CD14-positive monocyte (primary cell): ENCODE measurements around the gene KCNE4. TPM values are rescaled to one million over a fixed set of nuclear protein-coding genes. Genes with fewer than 3 reads are reported as not detected.

Experiments
- DNase-seq, 3 donors: peaks; one replicate each; pipeline ENCODE4 v3.0.0-alpha.2; 2011 to 2022
- H2AFZ ChIP-seq: 2 replicates; pipeline ENCODE4 v1.6.0; 2012; ENCODE audit warnings: mild to moderate bottlenecking, low read depth, low read length, inconsistent platforms; ENCODE audit not compliant: insufficient read depth, poor library complexity, severe bottlenecking
- H3K27ac ChIP-seq, 2 donors: 1 replicate in 1 of 2; 2 replicates in 1 of 2; pipeline ENCODE4 v1.5.1; 2012 to 2013; ENCODE audit warnings: low read length in 2 of 2, control low read depth in 1 of 2, inconsistent platforms in 1 of 2, low read depth in 1 of 2, mild to moderate bottlenecking in 1 of 2
- H3K27me3 ChIP-seq, 2 donors: one replicate each; pipeline versions ENCODE4 v1.6.0 to v1.6.1; 2011 to 2013; ENCODE audit warnings: low read length in 2 of 2; ENCODE audit not compliant: control insufficient read depth in 2 of 2, insufficient read depth in 2 of 2
- H3K36me3 ChIP-seq, 2 donors: replicated peaks in 1 of 2; 1 replicate in 1 of 2; 2 replicates in 1 of 2; pipeline versions ENCODE4 v1.5.1 to v1.6.1; 2012 to 2013; ENCODE audit warnings: low read length in 2 of 2, control low read depth in 1 of 2, inconsistent platforms in 1 of 2, mild to moderate bottlenecking in 1 of 2; ENCODE audit not compliant: insufficient read depth in 2 of 2, control insufficient read depth in 1 of 2
- H3K4me1 ChIP-seq, 2 donors: 1 replicate in 1 of 2; 2 replicates in 1 of 2; pipeline versions ENCODE4 v1.5.1 to v1.6.1; 2012 to 2013; ENCODE audit warnings: low read length in 2 of 2, control low read depth in 1 of 2, inconsistent platforms in 1 of 2, mild to moderate bottlenecking in 1 of 2, moderate library complexity in 1 of 2; ENCODE audit not compliant: insufficient read depth in 2 of 2, control insufficient read depth in 1 of 2
- H3K4me2 ChIP-seq: replicated peaks from 2 replicates; pipeline ENCODE3; 2012; ENCODE audit warnings: low read length, moderate library complexity, mild to moderate bottlenecking; ENCODE audit not compliant: poor library complexity, severe bottlenecking; ENCODE audit errors: extremely low read depth
- H3K4me3 ChIP-seq, 3 experiments: fragments of 200-600 bp in 1 of 3; sonication (generic) in 1 of 3; replicated peaks in 1 of 3; 1 replicate in 2 of 3; 2 replicates in 1 of 3; pipeline ENCODE4 v1.5.1; 2011 to 2013; ENCODE audit warnings: low read length in 3 of 3, mild to moderate bottlenecking in 3 of 3, control low read depth in 2 of 3, low read depth in 2 of 3, inconsistent platforms in 1 of 3, moderate library complexity in 1 of 3
- H3K79me2 ChIP-seq: 2 replicates; pipeline ENCODE4 v1.6.0; 2012; ENCODE audit warnings: mild to moderate bottlenecking, control low read depth, inconsistent platforms, low read length, moderate library complexity; ENCODE audit not compliant: insufficient read depth
- H3K9ac ChIP-seq: 2 replicates; pipeline ENCODE4 v1.6.0; 2017; ENCODE audit warnings: low read length, mild to moderate bottlenecking; ENCODE audit not compliant: insufficient read depth, poor library complexity, severe bottlenecking
- H3K9me3 ChIP-seq, 2 donors: replicated peaks in 1 of 2; 1 replicate in 1 of 2; 2 replicates in 1 of 2; pipeline versions ENCODE4 v1.5.1 to v1.6.1; 2012 to 2013; ENCODE audit warnings: low read length in 2 of 2, control low read depth in 1 of 2; ENCODE audit not compliant: control insufficient read depth in 1 of 2, insufficient read depth in 1 of 2
- H4K20me1 ChIP-seq: 2 replicates; pipeline ENCODE4 v1.6.0; 2012; ENCODE audit warnings: mild to moderate bottlenecking, low read length, control low read depth, moderate library complexity; ENCODE audit not compliant: insufficient read depth
- H3K27ac Mint-ChIP-seq, 7 donors: one replicate each; pipeline ENCODE4 v1.8.0; 2020; ENCODE audit warnings: mild to moderate bottlenecking in 7 of 7, mixed read lengths in 7 of 7, moderate library complexity in 6 of 7, inconsistent platforms in 2 of 7
- H3K27me3 Mint-ChIP-seq, 3 donors: one replicate each; pipeline ENCODE4 v1.8.0; 2021 to 2022; ENCODE audit warnings: low read depth in 3 of 3, mild to moderate bottlenecking in 3 of 3, mixed read lengths in 3 of 3, moderate library complexity in 3 of 3, inconsistent platforms in 1 of 3
- H3K36me3 Mint-ChIP-seq, 2 donors: one replicate each; pipeline ENCODE4 v1.8.0; 2020; ENCODE audit warnings: mixed read lengths in 2 of 2, inconsistent platforms in 1 of 2, mild to moderate bottlenecking in 1 of 2
- H3K4me1 Mint-ChIP-seq: one replicate; pipeline ENCODE4 v1.8.0; 2020; ENCODE audit warnings: mild to moderate bottlenecking, mixed read lengths
- H3K4me3 Mint-ChIP-seq, 2 donors: one replicate each; pipeline ENCODE4 v1.8.0; 2020; ENCODE audit warnings: mild to moderate bottlenecking in 2 of 2, mixed read lengths in 2 of 2, moderate library complexity in 1 of 2
- H3K9me3 Mint-ChIP-seq, 7 donors: one replicate each; pipeline ENCODE4 v1.8.0; 2020 to 2022; ENCODE audit warnings: mixed read lengths in 7 of 7, mild to moderate bottlenecking in 6 of 7, moderate library complexity in 6 of 7, inconsistent platforms in 2 of 7
- WGBS: methylation state at CpG from one replicate; pipeline ENCODE4 v1.1.5; 2013; ENCODE audit warnings: missing lambda C conversion rate; ENCODE audit not compliant: insufficient coverage; 5-methylcytosine and 5-hydroxymethylcytosine counted together
- intact Hi-C, 2 donors: fragments of 100-400 bp; cut with micrococcal nuclease; formaldehyde crosslinking; loops; one replicate each; pipeline versions ENCODE4 v1.15.0 to v1.15.1; 2023
- polyA plus RNA-seq, 3 donors: library from polyadenylated mRNA; depleted of rRNA in 1 of 3; unstranded in 2 of 3; stranded (reverse) in 1 of 3; fragments of 300-500 nt in 2 of 3; fragments of >200 nt in 1 of 3; fragmentation: Illumina TruSeq in 2 of 3; gene quantifications; 1 replicate in 2 of 3; 2 replicates in 1 of 3; pipeline ENCODE4 v1.2.3, GENCODE V29; 2012 to 2021
- TF ChIP-seq, protein P1 (sequence below): fragments of 200-600 bp; IDR thresholded peaks from one replicate; pipeline ENCODE4 v1.8.0; 2022; ENCODE audit warnings: antibody characterized with exemption, mild to moderate bottlenecking

The KCNE4 gene
- polyA plus RNA-seq, 3 donors = not detected

DNA sequence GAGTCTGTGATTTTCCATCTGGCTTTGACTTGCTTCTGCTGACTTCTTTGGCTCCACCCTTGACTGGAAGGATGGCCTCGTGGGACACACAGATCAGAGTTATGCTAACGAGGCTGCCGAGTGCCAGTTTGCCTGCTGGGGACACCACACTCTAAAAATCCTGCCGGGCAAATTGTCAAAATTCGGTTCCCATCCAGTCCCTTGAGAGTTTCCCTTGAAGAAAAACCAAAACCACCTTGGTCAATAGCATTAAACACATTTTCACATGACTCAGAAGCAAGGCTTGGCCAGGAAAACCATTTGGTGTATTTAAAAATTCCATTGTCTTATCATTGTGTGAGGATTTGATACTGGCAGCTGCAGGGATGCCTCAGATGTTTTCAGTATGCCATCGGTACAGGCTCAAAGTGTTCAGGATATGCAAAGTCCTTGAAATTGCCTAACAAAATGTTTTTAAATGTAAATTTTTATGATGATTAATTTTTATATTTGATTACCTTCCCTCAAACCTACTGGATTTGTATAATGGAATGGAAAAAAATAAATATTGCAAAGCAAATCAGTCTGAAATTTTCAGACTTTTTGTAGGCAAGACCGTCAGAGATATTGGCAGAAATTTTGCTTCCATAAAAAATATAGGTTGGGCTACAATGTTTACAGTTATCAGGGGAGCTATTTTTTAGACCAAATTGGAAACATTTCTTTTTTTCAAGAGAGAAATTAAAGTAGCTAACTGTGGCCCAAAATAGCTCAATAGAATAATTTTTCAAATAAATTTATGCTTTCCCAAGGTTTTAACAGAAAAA lies 41.6 kb downstream of the KCNE4 start:
- Mint-ChIP-seq H3K9me3 (peaks cover 0 to 5% (median 0%) of the 10 kb centered on the region in 7 donors), H3K4me3 (no peak overlapping the region), H3K4me1 (peaks cover 4% of the 10 kb centered on the region), H3K27me3 (peaks cover 2 to 8% (median 7%) of the 10 kb centered on the region in 3 donors), H3K27ac (no peak overlapping the region), H3K36me3 (no peaks in the 10 kb centered on the region)
- Histone ChIP-seq H4K20me1 (no peaks in the 10 kb centered on the region), H3K4me3 (no peak overlapping the region), H3K27me3 (no peaks in the 10 kb centered on the region), H3K4me1 (no peaks in the 10 kb centered on the region), H3K79me2 (no peaks in the 10 kb centered on the region), H3K9ac (no peak overlapping the region), H3K4me2 (no peak overlapping the region), H3K9me3 (no peaks in the 10 kb centered on the region), H2AFZ (no peak overlapping the region), H3K27ac (no peak overlapping the region), H3K36me3 (no peaks in the 10 kb centered on the region)
- no peak for DNase-seq
- WGBS = 79% methylated on average over 4 of the region's 7 CpGs
- intact Hi-C loops = no loop called here
- TF ChIP-seq, protein P1, sequence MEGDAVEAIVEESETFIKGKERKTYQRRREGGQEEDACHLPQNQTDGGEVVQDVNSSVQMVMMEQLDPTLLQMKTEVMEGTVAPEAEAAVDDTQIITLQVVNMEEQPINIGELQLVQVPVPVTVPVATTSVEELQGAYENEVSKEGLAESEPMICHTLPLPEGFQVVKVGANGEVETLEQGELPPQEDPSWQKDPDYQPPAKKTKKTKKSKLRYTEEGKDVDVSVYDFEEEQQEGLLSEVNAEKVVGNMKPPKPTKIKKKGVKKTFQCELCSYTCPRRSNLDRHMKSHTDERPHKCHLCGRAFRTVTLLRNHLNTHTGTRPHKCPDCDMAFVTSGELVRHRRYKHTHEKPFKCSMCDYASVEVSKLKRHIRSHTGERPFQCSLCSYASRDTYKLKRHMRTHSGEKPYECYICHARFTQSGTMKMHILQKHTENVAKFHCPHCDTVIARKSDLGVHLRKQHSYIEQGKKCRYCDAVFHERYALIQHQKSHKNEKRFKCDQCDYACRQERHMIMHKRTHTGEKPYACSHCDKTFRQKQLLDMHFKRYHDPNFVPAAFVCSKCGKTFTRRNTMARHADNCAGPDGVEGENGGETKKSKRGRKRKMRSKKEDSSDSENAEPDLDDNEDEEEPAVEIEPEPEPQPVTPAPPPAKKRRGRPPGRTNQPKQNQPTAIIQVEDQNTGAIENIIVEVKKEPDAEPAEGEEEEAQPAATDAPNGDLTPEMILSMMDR = no peak

DNA sequence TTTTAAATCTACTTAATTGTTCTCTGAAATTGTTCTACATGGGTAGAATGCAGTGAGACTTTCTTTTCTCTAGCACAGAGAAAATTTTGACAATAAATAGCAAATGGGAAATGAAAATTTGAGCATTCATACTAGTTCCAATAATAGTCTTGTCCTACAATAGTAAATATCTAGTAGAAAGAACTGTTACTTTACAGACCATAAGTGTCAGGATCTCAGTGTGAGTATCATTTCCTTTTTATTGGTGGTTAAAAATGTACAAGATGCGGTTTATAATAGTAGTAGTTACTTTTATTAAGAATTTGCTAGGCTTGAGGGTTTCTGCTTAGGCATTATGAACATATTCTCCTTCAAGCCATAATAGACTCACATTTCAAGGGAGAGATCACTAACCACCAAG lies 43.2 kb downstream of the KCNE4 start:
- H3K4me3 ChIP-seq = no peak overlapping the region
- intact Hi-C loops = no loop called here
- H3K36me3 ChIP-seq = no peaks in the 10 kb centered on the region
- H3K4me1 Mint-ChIP-seq = peaks cover 4% of the 10 kb centered on the region
- H3K79me2 ChIP-seq = no peaks in the 10 kb centered on the region
- no peak for DNase-seq
- no peaks in the 10 kb centered on the region for H3K4me1 ChIP-seq
- TF ChIP-seq, protein P1 = no peak
- no peak overlapping the region for H3K27ac ChIP-seq
- H3K4me3 Mint-ChIP-seq = no peak overlapping the region
- H3K27me3 ChIP-seq = no peaks in the 10 kb centered on the region
- H3K27me3 Mint-ChIP-seq = peaks cover 2 to 10% (median 8%) of the 10 kb centered on the region in 3 donors
- H3K9me3 ChIP-seq = no peaks in the 10 kb centered on the region
- no CpG with 5 or more reads among the region's 1 CpG for WGBS
- no peak overlapping the region for H3K9ac ChIP-seq
- no peaks in the 10 kb centered on the region for H3K36me3 Mint-ChIP-seq
- no peak overlapping the region for H3K4me2 ChIP-seq
- no peaks in the 10 kb centered on the region for H4K20me1 ChIP-seq
- H3K27ac Mint-ChIP-seq = no peak overlapping the region
- H3K9me3 Mint-ChIP-seq = peaks cover 0 to 5% (median 0%) of the 10 kb centered on the region in 7 donors
- no peak overlapping the region for H2AFZ ChIP-seq
